Left renal cortex interstitium (tissue), 4 donors: ENCODE measurements around the gene GPR42. TPM values are rescaled to one million over a fixed set of nuclear protein-coding genes. Genes with fewer than 3 reads are reported as not detected.
"Not testable (repeated sequence)": the region's sequence is repeated elsewhere in the genome, so short reads cannot be mapped to it uniquely, and the experiment has no call there.

Source experiments
- DNase-seq, 4 donors: peaks; one replicate each; pipeline ENCODE4 v3.0.0-alpha.2; 2013; ENCODE audit warnings: low read depth in 4 of 4, low spot score in 2 of 4, missing footprints in 1 of 4
- polyA plus RNA-seq, 4 donors: library from polyadenylated mRNA; unstranded; fragments of 120-200 nt; gene quantifications; one replicate each; pipeline ENCODE4 v1.2.1, GENCODE V29; 2013; ENCODE audit not compliant: insufficient read length in 4 of 4

The GPR42 gene
- polyA plus RNA-seq, 4 donors = 0.23 TPM; not detected in 3

- DNase-seq = no peak
Observed at GRCh38 chr19:35362261-35363000, 8.4 kb upstream of the GPR42 start.

- DNase-seq = no peak
Observed at GRCh38 chr19:35363001-35363590, 7.8 kb upstream of the GPR42 start.

GRCh38 chr19:35363711-35364425 lies 7.0 kb upstream of the GPR42 start:
- DNase-seq = no peak

- no peak for DNase-seq
Observed at GRCh38 chr19:35365303-35365702, 5.6 kb upstream of the GPR42 start.

- DNase-seq = no peak
Observed at GRCh38 chr19:35368378-35368777, 2.5 kb upstream of the GPR42 start.

GRCh38 chr19:35369522-35369921 lies 1.3 kb upstream of the GPR42 start:
- no peak for DNase-seq

GRCh38 chr19:35373492-35373891 lies 2.6 kb downstream of the GPR42 start:
- no peak for DNase-seq

GRCh38 chr19:35374031-35374430 lies 3.2 kb downstream of the GPR42 start:
- not testable (repeated sequence) for DNase-seq

GRCh38 chr19:35375505-35376307 lies 4.8 kb downstream of the GPR42 start:
- DNase-seq = no peak

- no peak for DNase-seq
Observed at GRCh38 chr19:35377656-35378055, 6.8 kb downstream of the GPR42 start.

- DNase-seq = no peak
Observed at GRCh38 chr19:35378356-35378755, 7.5 kb downstream of the GPR42 start.

GRCh38 chr19:35379545-35379944 lies 8.7 kb downstream of the GPR42 start:
- DNase-seq = not testable (repeated sequence)

GRCh38 chr19:35379992-35380391 lies 9.1 kb downstream of the GPR42 start:
- DNase-seq = no peak

GRCh38 chr19:35380450-35381124 lies 9.7 kb downstream of the GPR42 start:
- no peak for DNase-seq

GRCh38 chr19:35381318-35381717 lies 10.4 kb downstream of the GPR42 start:
- DNase-seq = no peak

- DNase-seq = no peak
Observed at GRCh38 chr19:35381926-35382325, 11.1 kb downstream of the GPR42 start.

- DNase-seq = no peak
Observed at GRCh38 chr19:35383536-35383935, 12.7 kb downstream of the GPR42 start.

- no peak for DNase-seq
Observed at GRCh38 chr19:35388277-35389054, 17.6 kb downstream of the GPR42 start.

- no peak for DNase-seq
Observed at GRCh38 chr19:35389192-35389861, 18.5 kb downstream of the GPR42 start.
